Caco-2 (cell line): ENCODE results near the gene OST4. TPM values are rescaled to one million over a fixed set of nuclear protein-coding genes. Genes with fewer than 3 reads are reported as not detected.

ENCODE experiments used
- BruUV-seq: library from RNA; stranded (reverse); fragments of 400-500 nt; replicated peaks from 2 replicates; lab custom pipeline; 2021; lab: Mats Ljungman, UMichigan
- CTCF ChIA-PET: fragments of 300-600 bp; sonication (Branson Sonifier 250); formaldehyde crosslinking; loops from one replicate; lab custom pipeline; 2022; ENCODE audit warnings: antibody characterized with exemption; lab: Charles Lee
- POLR2A ChIA-PET: fragments of 300-600 bp; sonication (Branson Sonifier 250); formaldehyde crosslinking; loops from one replicate; lab custom pipeline; 2022; ENCODE audit warnings: antibody characterized with exemption; lab: Charles Lee
- DNase-seq, 2 experiments: peaks; one replicate each; pipeline versions ENCODE4 v3.0.0 to v3.0.0-alpha.2; 2020 to 2022
- H3K27me3 ChIP-seq: replicated peaks from 2 replicates; pipeline ENCODE4 v1.6.0; 2011; ENCODE audit warnings: low read length; ENCODE audit not compliant: control insufficient read depth, insufficient read depth
- H3K36me3 ChIP-seq: 2 replicates; pipeline ENCODE4 v1.5.1; 2011; ENCODE audit warnings: low read length; ENCODE audit not compliant: control insufficient read depth, insufficient read depth
- H3K4me1 ChIP-seq: fragments of 250-450 bp; sonication (Bioruptor Pico); 2 replicates; pipeline ENCODE4 v1.5.1; 2020; ENCODE audit warnings: mild to moderate bottlenecking
- H3K4me3 ChIP-seq: 2 replicates; pipeline ENCODE4 v1.5.1; 2011; ENCODE audit warnings: low read depth, mild to moderate bottlenecking, control low read depth, low read length
- H3K9me3 ChIP-seq: fragments of 250-450 bp; sonication (Bioruptor Pico); 2 replicates; pipeline ENCODE4 v1.5.1; 2020; ENCODE audit warnings: mild to moderate bottlenecking, moderate library complexity
- H3K27ac Mint-ChIP-seq: one replicate; pipeline ENCODE4 v1.8.0; 2022; ENCODE audit warnings: mixed read lengths; ENCODE audit not compliant: unreplicated experiment
- H3K27me3 Mint-ChIP-seq: one replicate; pipeline ENCODE4 v1.8.0; 2022; ENCODE audit warnings: mixed read lengths; ENCODE audit not compliant: insufficient read depth, unreplicated experiment
- H3K36me3 Mint-ChIP-seq: one replicate; pipeline ENCODE4 v1.8.0; 2022; ENCODE audit warnings: mild to moderate bottlenecking, mixed read lengths; ENCODE audit not compliant: insufficient read depth, unreplicated experiment
- H3K4me1 Mint-ChIP-seq: one replicate; pipeline ENCODE4 v1.8.0; 2022; ENCODE audit warnings: low read depth, mixed read lengths; ENCODE audit not compliant: unreplicated experiment
- H3K4me3 Mint-ChIP-seq: one replicate; pipeline ENCODE4 v1.8.0; 2022; ENCODE audit warnings: mild to moderate bottlenecking, moderate library complexity, mixed read lengths; ENCODE audit not compliant: unreplicated experiment
- H3K9me3 Mint-ChIP-seq: one replicate; pipeline ENCODE4 v1.8.0; 2022; ENCODE audit warnings: mixed read lengths; ENCODE audit not compliant: unreplicated experiment
- intact Hi-C: fragments of 100-400 bp; cut with micrococcal nuclease; formaldehyde crosslinking; loops from one replicate; pipeline ENCODE4 v1.10.0; 2022; ENCODE audit not compliant: unreplicated experiment
- total RNA-seq: library from RNA; stranded (reverse); gene quantifications from 2 replicates; pipeline ENCODE4 v1.2.3, GENCODE V29; 2022
- TF ChIP-seq, protein P1 (sequence below), 2 experiments: fragments of 200-600 bp in 1 of 2; IDR thresholded peaks; 1 replicate in 1 of 2; 2 replicates in 1 of 2; pipeline versions ENCODE4 v1.5.1 to v1.8.0; 2011 to 2022; ENCODE audit warnings: antibody characterized with exemption in 1 of 2, control low read depth in 1 of 2, inconsistent platforms in 1 of 2, low read depth in 1 of 2, low read length in 1 of 2, mild to moderate bottlenecking in 1 of 2, moderate library complexity in 1 of 2; ENCODE audit not compliant: insufficient read depth in 1 of 2, severe bottlenecking in 1 of 2, unreplicated experiment in 1 of 2

OST4 gene
- total RNA-seq, 1 experiment from 2014 or later, result 237 TPM

DNA sequence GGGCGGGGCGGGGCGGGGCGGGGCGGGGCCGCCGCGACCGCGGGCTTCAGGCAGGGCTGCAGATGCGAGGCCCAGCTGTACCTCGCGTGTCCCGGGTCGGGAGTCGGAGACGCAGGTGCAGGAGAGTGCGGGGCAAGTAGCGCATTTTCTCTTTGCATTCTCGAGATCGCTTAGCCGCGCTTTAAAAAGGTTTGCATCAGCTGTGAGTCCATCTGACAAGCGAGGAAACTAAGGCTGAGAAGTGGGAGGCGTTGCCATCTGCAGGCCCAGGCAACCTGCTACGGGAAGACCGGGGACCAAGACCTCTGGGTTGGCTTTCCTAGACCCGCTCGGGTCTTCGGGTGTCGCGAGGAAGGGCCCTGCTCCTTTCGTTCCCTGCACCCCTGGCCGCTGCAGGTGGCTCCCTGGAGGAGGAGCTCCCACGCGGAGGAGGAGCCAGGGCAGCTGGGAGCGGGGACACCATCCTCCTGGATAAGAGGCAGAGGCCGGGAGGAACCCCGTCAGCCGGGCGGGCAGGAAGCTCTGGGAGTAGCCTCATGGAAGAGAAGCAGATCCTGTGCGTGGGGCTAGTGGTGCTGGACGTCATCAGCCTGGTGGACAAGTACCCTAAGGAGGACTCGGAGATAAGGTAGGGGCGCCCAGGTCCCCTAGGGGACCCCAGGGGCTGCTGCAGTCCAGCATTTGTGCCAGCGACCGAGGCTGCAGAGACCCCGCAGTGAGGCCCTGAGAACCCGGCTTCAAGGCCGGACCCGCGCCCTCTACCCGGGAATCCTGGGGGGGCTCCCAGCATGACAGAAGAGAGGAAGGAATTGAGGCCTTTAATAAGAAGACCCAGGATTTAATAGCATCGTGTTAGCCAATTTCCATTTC lies 15.5 kb upstream of the OST4 start, which contains the start of gene KHK:
KHK (plus strand) TSS at position 49 of the 870 bp plus-strand sequence; CDS start at position 537, 488 bp downstream.
- DNase-seq, result peak; percentile 75 to 76
- H3K27me3 ChIP-seq, result no peaks in the 10 kb centered on the region
- no peaks in the 10 kb centered on the region for H3K9me3 ChIP-seq
- CTCF ChIA-PET, result interaction anchor here (0.6 to 2.5 kb wide), 13 partner anchors 10 to 240 kb away, joined by 3 to 11 read pairs (median 5); partner anchors contain the start of genes ABHD1, AGBL5 and OST4
- no peaks in the 10 kb centered on the region for H3K27me3 Mint-ChIP-seq
- POLR2A ChIA-PET, result interaction anchor here (0.5 to 1.3 kb wide), 7 partner anchors 9 to 206 kb away, joined by 3 to 6 read pairs (median 4); partner anchors contain the start of genes CAD, OST4 and TMEM214
- H3K4me3 Mint-ChIP-seq, result peak within 1 kb of the TSS; percentile 89
- peak within 1 kb of the TSS; percentile 66 for H3K27ac Mint-ChIP-seq
- H3K4me3 ChIP-seq, result peak within 1 kb of the TSS; percentile 86
- TF ChIP-seq, protein P1, sequence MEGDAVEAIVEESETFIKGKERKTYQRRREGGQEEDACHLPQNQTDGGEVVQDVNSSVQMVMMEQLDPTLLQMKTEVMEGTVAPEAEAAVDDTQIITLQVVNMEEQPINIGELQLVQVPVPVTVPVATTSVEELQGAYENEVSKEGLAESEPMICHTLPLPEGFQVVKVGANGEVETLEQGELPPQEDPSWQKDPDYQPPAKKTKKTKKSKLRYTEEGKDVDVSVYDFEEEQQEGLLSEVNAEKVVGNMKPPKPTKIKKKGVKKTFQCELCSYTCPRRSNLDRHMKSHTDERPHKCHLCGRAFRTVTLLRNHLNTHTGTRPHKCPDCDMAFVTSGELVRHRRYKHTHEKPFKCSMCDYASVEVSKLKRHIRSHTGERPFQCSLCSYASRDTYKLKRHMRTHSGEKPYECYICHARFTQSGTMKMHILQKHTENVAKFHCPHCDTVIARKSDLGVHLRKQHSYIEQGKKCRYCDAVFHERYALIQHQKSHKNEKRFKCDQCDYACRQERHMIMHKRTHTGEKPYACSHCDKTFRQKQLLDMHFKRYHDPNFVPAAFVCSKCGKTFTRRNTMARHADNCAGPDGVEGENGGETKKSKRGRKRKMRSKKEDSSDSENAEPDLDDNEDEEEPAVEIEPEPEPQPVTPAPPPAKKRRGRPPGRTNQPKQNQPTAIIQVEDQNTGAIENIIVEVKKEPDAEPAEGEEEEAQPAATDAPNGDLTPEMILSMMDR (IDR thresholded peaks at IDR 0.05; ENCODE audit: insufficient read depth in 1 of 2, low read depth in 1 of 2, low read length in 1 of 2, severe bottlenecking in 1 of 2, unreplicated experiment in 1 of 2), result no peak
- no peaks in the 10 kb centered on the region for H3K36me3 Mint-ChIP-seq
- no peaks in the 10 kb centered on the region for H3K9me3 Mint-ChIP-seq
- no peaks in the 10 kb centered on the region for H3K36me3 ChIP-seq
- TSS peak; percentile 35 for BruUV-seq
- intact Hi-C loops, result loop anchor here (1.0 kb wide), 2 partner anchors 16 to 37 kb away; partner anchors contain the start of gene OST4
- H3K4me1 ChIP-seq, result peaks cover under 1% of the 10 kb centered on the region; the same call in 1 of the 2 replicates
- H3K4me1 Mint-ChIP-seq, result peaks cover 12% of the 10 kb centered on the region

DNA sequence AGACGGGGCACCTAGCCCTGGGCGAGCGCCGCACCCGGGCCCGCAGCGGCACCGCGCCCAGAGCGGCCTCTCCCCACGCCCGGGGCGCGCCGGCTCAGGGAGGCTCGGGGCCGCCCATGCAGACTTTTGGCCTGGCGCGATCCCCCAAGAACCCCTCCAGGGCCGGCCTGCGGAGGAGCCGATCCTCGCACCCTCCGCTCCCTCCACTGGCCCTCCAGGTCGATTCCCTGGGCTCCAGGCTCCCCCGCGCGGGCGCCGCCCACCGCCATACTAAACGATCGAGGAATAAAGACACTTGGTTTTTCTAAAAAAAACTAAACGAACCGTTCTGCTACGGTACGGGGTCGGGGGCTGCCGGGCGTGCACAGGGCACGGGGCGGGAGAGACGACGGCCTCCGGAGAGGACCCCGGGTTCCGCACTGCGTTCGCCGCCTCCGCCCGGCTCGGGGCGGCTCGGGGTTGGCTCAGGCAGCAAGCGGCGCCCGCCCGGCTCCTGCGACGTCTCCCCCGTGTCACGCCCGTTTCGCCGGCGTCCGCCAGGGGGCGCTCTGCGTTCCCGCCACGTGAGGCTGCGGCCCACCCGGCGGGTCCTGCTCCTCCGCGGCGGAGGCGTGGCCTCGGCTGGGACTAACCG lies 14.8 kb upstream of the OST4 start:
- peaks cover 3% of the 10 kb centered on the region for H3K36me3 Mint-ChIP-seq
- Histone ChIP-seq H3K27me3 (no peaks in the 10 kb centered on the region), H3K36me3 (no peaks in the 10 kb centered on the region), H3K4me3 (peak overlapping the region; percentile 86), H3K9me3 (no peaks in the 10 kb centered on the region), H3K4me1 (peaks cover 7% of the 10 kb centered on the region)
- H3K4me3 Mint-ChIP-seq, result peak overlapping the region; percentile 89
- H3K27me3 Mint-ChIP-seq, result no peaks in the 10 kb centered on the region
- intact Hi-C loops, result loop anchor here (1.0 kb wide), 2 partner anchors 15 to 36 kb away; partner anchors contain the start of gene OST4
- peak overlapping the region; percentile 66 for H3K27ac Mint-ChIP-seq
- peaks cover 14% of the 10 kb centered on the region for H3K4me1 Mint-ChIP-seq
- H3K9me3 Mint-ChIP-seq, result no peaks in the 10 kb centered on the region
- BruUV-seq, result no TSS peak
- TF ChIP-seq, protein P1 (IDR thresholded peaks at IDR 0.05; ENCODE audit: insufficient read depth in 1 of 2, low read depth in 1 of 2, low read length in 1 of 2, severe bottlenecking in 1 of 2, unreplicated experiment in 1 of 2), result peak; percentile 74 to 88
- POLR2A ChIA-PET, result interaction anchor here (1.0 to 1.3 kb wide), 2 partner anchors 15 to 131 kb away, joined by 3 to 5 read pairs; partner anchors contain the start of genes CAD and OST4
- CTCF ChIA-PET, result interaction anchor here (0.8 to 2.5 kb wide), 8 partner anchors 11 to 206 kb away, joined by 3 to 11 read pairs (median 4); partner anchors contain the start of genes ABHD1 and AGBL5
- peak; percentile 94 to 99 for DNase-seq
